GM23338 (cell line): ENCODE measurements around the gene RRP8. TPM values are rescaled to one million over a fixed set of nuclear protein-coding genes. Genes with fewer than 3 reads are reported as not detected.

Source experiments
- CTCF ChIP-seq, 2 experiments: fragments of 200-600 bp in 1 of 2; sonication (generic) in 1 of 2; conservative IDR thresholded peaks; 2 replicates each; pipeline versions ENCODE4 v1.5.1 to v1.6.1; 2016 to 2017; ENCODE audit warnings: antibody characterized with exemption in 2 of 2, low read depth in 2 of 2, mild to moderate bottlenecking in 2 of 2, moderate library complexity in 1 of 2
- ETS1 ChIP-seq: IDR thresholded peaks from 2 replicates; pipeline ENCODE4 v1.6.1; 2016; ENCODE audit warnings: antibody characterized with exemption
- POLR2AphosphoS5 ChIP-seq: IDR thresholded peaks from 2 replicates; pipeline ENCODE4 v1.6.1; 2016; ENCODE audit warnings: antibody characterized with exemption, low read depth
- STAT1 ChIP-seq: IDR thresholded peaks from one replicate; pipeline ENCODE4 v1.6.1; 2016; ENCODE audit warnings: antibody characterized with exemption; ENCODE audit not compliant: unreplicated experiment
- ZNF462 ChIP-seq: fragments of 250-450 bp; sonication (Bioruptor Pico); IDR thresholded peaks from 2 replicates; pipeline ENCODE4 v1.5.0; 2020; ENCODE audit warnings: mild to moderate bottlenecking, moderate library complexity
- polyA plus RNA-seq: library from polyadenylated mRNA; unstranded; fragments of >200 nt; fragmentation: Nextera tagmentation; extraction: Ambion mirVana; gene quantifications from 2 replicates; pipeline ENCODE4 v1.2.1, GENCODE V29; 2016
- total RNA-seq: library from RNA; depleted of rRNA; stranded (reverse); fragments of >200 nt; shearing (Covaris generic); gene quantifications from 2 replicates; pipeline ENCODE4 v1.2.3, GENCODE V29; 2014

RRP8 gene
- total and polyA plus RNA-seq, 2 experiments from 2014 or later, result 7.4 to 13.7 TPM

- no peak for TF ChIP-seq ZNF462
- TF ChIP-seq ETS1, result no peak
- no peak for TF ChIP-seq STAT1
- TF ChIP-seq POLR2AphosphoS5, result no peak
- TF ChIP-seq CTCF (conservative IDR thresholded peaks at IDR 0.05; ENCODE audit: low read depth in 2 of 2), result no peak
These were observed 28.0 kb upstream of the RRP8 start (continued) for GRCh38 chr11:6631361-6631890.
